Stimulated activated naive B cell treated with anti-CD40 and anti-IgM and Interleukin-4, amounts not matched to agents 10 μg/mL and 1 μg/mL and 100 μg/mL, for 72 hours (primary cell): Measurements from ENCODE around the gene DOK3.

ENCODE experiments used
- ATAC-seq, 2 donors: fragments of 150-1000 bp; cut with Tn5 transposase; replicated peaks; 2 replicates each; pipeline ENCODE4 v1.10.0; 2021; ENCODE audit warnings: moderate library complexity in 1 of 2
- DNase-seq: peaks from one replicate; pipeline ENCODE4 v3.0.0; 2021
- H3K27ac Mint-ChIP-seq: one replicate; pipeline ENCODE4 v1.8.0; 2022; ENCODE audit warnings: mild to moderate bottlenecking, mixed read lengths
- H3K27me3 Mint-ChIP-seq, 2 donors: one replicate each; pipeline ENCODE4 v1.8.0; 2022; ENCODE audit warnings: mixed read lengths in 2 of 2
- H3K36me3 Mint-ChIP-seq, 2 donors: one replicate each; pipeline ENCODE4 v1.8.0; 2022; ENCODE audit warnings: mixed read lengths in 2 of 2, mild to moderate bottlenecking in 1 of 2
- H3K4me1 Mint-ChIP-seq, 2 donors: one replicate each; pipeline ENCODE4 v1.8.0; 2022; ENCODE audit warnings: mixed read lengths in 2 of 2, mild to moderate bottlenecking in 1 of 2
- H3K4me3 Mint-ChIP-seq, 2 donors: one replicate each; pipeline ENCODE4 v1.8.0; 2022; ENCODE audit warnings: mild to moderate bottlenecking in 2 of 2, mixed read lengths in 2 of 2, moderate library complexity in 1 of 2
- H3K9me3 Mint-ChIP-seq, 2 donors: one replicate each; pipeline ENCODE4 v1.8.0; 2022; ENCODE audit warnings: mixed read lengths in 2 of 2, mild to moderate bottlenecking in 1 of 2

DOK3 gene

GRCh38 chr5:177470759-177471536, 38.7 kb downstream of the DOK3 start:
- Mint-ChIP-seq H3K4me3 (no peak overlapping the region), H3K9me3 (no peaks in the 10 kb centered on the region), H3K27me3 (peaks cover 8 to 11% of the 10 kb centered on the region in 2 donors), H3K4me1 (peaks cover 21 to 22% of the 10 kb centered on the region in 2 donors), H3K27ac (no peak overlapping the region), H3K36me3 (no peaks in the 10 kb centered on the region)
- ATAC-seq, result no peak
- no peak for DNase-seq

GRCh38 chr5:177469750-177470525, 39.7 kb downstream of the DOK3 start:
- H3K9me3 Mint-ChIP-seq, result no peaks in the 10 kb centered on the region
- no peaks in the 10 kb centered on the region for H3K36me3 Mint-ChIP-seq
- no peak overlapping the region for H3K27ac Mint-ChIP-seq
- ATAC-seq (no peak), DNase-seq (no peak)
- no peak overlapping the region for H3K4me3 Mint-ChIP-seq
- peaks cover 12 to 14% of the 10 kb centered on the region in 2 donors for H3K4me1 Mint-ChIP-seq
- H3K27me3 Mint-ChIP-seq, result peaks cover 8 to 11% of the 10 kb centered on the region in 2 donors

- H3K4me1 Mint-ChIP-seq, result peaks cover 2 to 6% of the 10 kb centered on the region in 2 donors
- H3K9me3 Mint-ChIP-seq, result no peaks in the 10 kb centered on the region
- no peak for DNase-seq
- no peak overlapping the region for H3K4me3 Mint-ChIP-seq
- no peak overlapping the region for H3K27ac Mint-ChIP-seq
- ATAC-seq, result no peak
- no peaks in the 10 kb centered on the region for H3K36me3 Mint-ChIP-seq
- peaks cover 2 to 3% of the 10 kb centered on the region in 2 donors for H3K27me3 Mint-ChIP-seq
Observed at GRCh38 chr5:177468685-177469628, 40.7 kb downstream of the DOK3 start.

- H3K4me1 Mint-ChIP-seq, result peaks cover 0 to 4% of the 10 kb centered on the region in 2 donors
- H3K27ac Mint-ChIP-seq, result no peak overlapping the region
- H3K9me3 Mint-ChIP-seq, result no peaks in the 10 kb centered on the region
- H3K4me3 Mint-ChIP-seq, result no peak overlapping the region
- ATAC-seq (no peak), DNase-seq (no peak)
- H3K27me3 Mint-ChIP-seq, result no peaks in the 10 kb centered on the region
- no peaks in the 10 kb centered on the region for H3K36me3 Mint-ChIP-seq
Observed at GRCh38 chr5:177468329-177468684, 41.3 kb downstream of the DOK3 start.

- no peak for DNase-seq
- peaks cover 4 to 6% of the 10 kb centered on the region in 2 donors for H3K4me1 Mint-ChIP-seq
Observed at GRCh38 chr5:177467436-177467835, 42.2 kb downstream of the DOK3 start.

GRCh38 chr5:177466861-177467260, 42.8 kb downstream of the DOK3 start:
- no peak overlapping the region for H3K4me3 Mint-ChIP-seq
- ATAC-seq (no peak), DNase-seq (no peak)
- no peaks in the 10 kb centered on the region for H3K27me3 Mint-ChIP-seq
- H3K27ac Mint-ChIP-seq, result peak overlapping the region; percentile 25
- peaks cover 7 to 12% of the 10 kb centered on the region in 2 donors for H3K4me1 Mint-ChIP-seq
- no peaks in the 10 kb centered on the region for H3K36me3 Mint-ChIP-seq
- no peaks in the 10 kb centered on the region for H3K9me3 Mint-ChIP-seq

More at GRCh38 chr5:177467436-177467835, 42.2 kb downstream of the DOK3 start:
- Mint-ChIP-seq H3K27ac (no peak overlapping the region), H3K4me3 (no peak overlapping the region), H3K36me3 (no peaks in the 10 kb centered on the region), H3K9me3 (no peaks in the 10 kb centered on the region), H3K27me3 (no peaks in the 10 kb centered on the region)
- ATAC-seq, result no peak

- DNase-seq (no peak), ATAC-seq (no peak)
- Mint-ChIP-seq H3K4me1 (peaks cover 9 to 17% of the 10 kb centered on the region in 2 donors), H3K4me3 (no peak overlapping the region), H3K27ac (no peak overlapping the region), H3K27me3 (peaks cover 4 to 6% of the 10 kb centered on the region in 2 donors), H3K9me3 (no peaks in the 10 kb centered on the region), H3K36me3 (no peaks in the 10 kb centered on the region)
Observed at GRCh38 chr5:177465044-177465443, 44.6 kb downstream of the DOK3 start.

GRCh38 chr5:177462021-177462670, 47.5 kb downstream of the DOK3 start:
- ATAC-seq (no peak), DNase-seq (no peak)
- H3K27me3 Mint-ChIP-seq, result peaks cover 4 to 6% of the 10 kb centered on the region in 2 donors
- H3K27ac Mint-ChIP-seq, result peak overlapping the region; percentile 84
- no peaks in the 10 kb centered on the region for H3K9me3 Mint-ChIP-seq
- H3K4me1 Mint-ChIP-seq, result peaks cover 11 to 21% of the 10 kb centered on the region in 2 donors
- H3K4me3 Mint-ChIP-seq, result peak overlapping the region; percentile 49 to 65
- no peaks in the 10 kb centered on the region for H3K36me3 Mint-ChIP-seq

GRCh38 chr5:177459819-177460628, 49.6 kb downstream of the DOK3 start:
- Mint-ChIP-seq H3K4me3 (no peak overlapping the region), H3K27ac (peak overlapping the region; percentile 37), H3K27me3 (peaks cover 4 to 6% of the 10 kb centered on the region in 2 donors), H3K36me3 (peaks cover 0 to 1% of the 10 kb centered on the region in 2 donors), H3K9me3 (no peaks in the 10 kb centered on the region), H3K4me1 (peaks cover 14 to 34% of the 10 kb centered on the region in 2 donors)
- ATAC-seq, result no peak
- DNase-seq, result no peak

GRCh38 chr5:177459357-177459756, 50.3 kb downstream of the DOK3 start:
- Mint-ChIP-seq H3K36me3 (peaks cover 0 to 1% of the 10 kb centered on the region in 2 donors), H3K4me1 (peaks cover 14 to 34% of the 10 kb centered on the region in 2 donors), H3K4me3 (no peak overlapping the region), H3K9me3 (no peaks in the 10 kb centered on the region), H3K27ac (no peak overlapping the region), H3K27me3 (peaks cover 4 to 6% of the 10 kb centered on the region in 2 donors)
- DNase-seq (no peak), ATAC-seq (no peak)

GRCh38 chr5:177458912-177459350, 50.7 kb downstream of the DOK3 start:
- DNase-seq (no peak), ATAC-seq (no peak)
- Mint-ChIP-seq H3K4me1 (peaks cover 15 to 38% of the 10 kb centered on the region in 2 donors), H3K9me3 (no peaks in the 10 kb centered on the region), H3K27ac (no peak overlapping the region), H3K36me3 (peaks cover 0 to 1% of the 10 kb centered on the region in 2 donors), H3K4me3 (no peak overlapping the region), H3K27me3 (peaks cover 4 to 6% of the 10 kb centered on the region in 2 donors)

GRCh38 chr5:177457852-177458681, 51.6 kb downstream of the DOK3 start:
- DNase-seq, result no peak
- ATAC-seq, result no peak
- Mint-ChIP-seq H3K36me3 (peaks cover 0 to 1% of the 10 kb centered on the region in 2 donors), H3K4me3 (no peak overlapping the region), H3K27me3 (peaks cover 4 to 6% of the 10 kb centered on the region in 2 donors), H3K4me1 (peaks cover 24 to 46% of the 10 kb centered on the region in 2 donors), H3K27ac (no peak overlapping the region), H3K9me3 (no peaks in the 10 kb centered on the region)
